SK-N-SH (cell line): ENCODE measurements around the gene SEZ6L.

Experiments used
- EP300 ChIP-seq, 2 experiments: IDR thresholded peaks; 2 replicates each; pipeline versions ENCODE4 v1.4.0 to v1.6.1; 2012; ENCODE audit warnings: borderline replicate concordance in 1 of 2, low read depth in 1 of 2, low read length in 1 of 2
- EZH2phosphoT487 ChIP-seq: fragments of 200-600 bp; sonication (generic); IDR thresholded peaks from 2 replicates; pipeline ENCODE4 v1.6.1; 2017; ENCODE audit warnings: low read depth, mixed run types, mild to moderate bottlenecking, antibody characterized with exemption, moderate library complexity, borderline replicate concordance
- FOSL2 ChIP-seq: IDR thresholded peaks from 2 replicates; pipeline ENCODE4 v1.4.0; 2012; ENCODE audit warnings: low read depth, mild to moderate bottlenecking, moderate library complexity, borderline replicate concordance
- FOXM1 ChIP-seq: IDR thresholded peaks from 2 replicates; pipeline ENCODE4 v1.4.0; 2012; ENCODE audit warnings: low read depth, mild to moderate bottlenecking
- JUND ChIP-seq: IDR thresholded peaks from 2 replicates; pipeline ENCODE4 v1.4.0; 2012
- NRF1 ChIP-seq: IDR thresholded peaks from 2 replicates; pipeline ENCODE4 v1.6.1; 2012; ENCODE audit warnings: low read depth, mild to moderate bottlenecking, low read length
- POLR2AphosphoS5 ChIP-seq: IDR thresholded peaks from 2 replicates; pipeline ENCODE4 v1.6.1; 2012; ENCODE audit warnings: low read depth, low read length
- RAD21 ChIP-seq: IDR thresholded peaks from 2 replicates; pipeline ENCODE4 v1.6.1; 2012; ENCODE audit warnings: mild to moderate bottlenecking, low read length
- RCOR1 ChIP-seq: fragments of 150-350 bp; IDR thresholded peaks from 2 replicates; pipeline ENCODE4 v1.6.1; 2017; ENCODE audit warnings: antibody characterized with exemption, low read length
- SIN3A ChIP-seq: IDR thresholded peaks from 2 replicates; pipeline ENCODE4 v1.6.1; 2012; ENCODE audit warnings: low read depth, mild to moderate bottlenecking, low read length, moderate library complexity, borderline replicate concordance
- USF2 ChIP-seq: fragments of 150-350 bp; IDR thresholded peaks from 2 replicates; pipeline ENCODE4 v1.6.1; 2017; ENCODE audit warnings: antibody characterized with exemption, low read length, low read depth, borderline replicate concordance
- TF ChIP-seq, protein P1 (sequence below): fragments of 200-600 bp; sonication (generic); IDR thresholded peaks from 2 replicates; pipeline ENCODE4 v1.6.1; 2017; ENCODE audit warnings: antibody characterized with exemption, mild to moderate bottlenecking, moderate library complexity
- TF ChIP-seq, protein P2 (sequence below): IDR thresholded peaks from 2 replicates; pipeline ENCODE4 v1.4.0; 2012; ENCODE audit warnings: low read depth, borderline replicate concordance

- TF ChIP-seq, protein P1, sequence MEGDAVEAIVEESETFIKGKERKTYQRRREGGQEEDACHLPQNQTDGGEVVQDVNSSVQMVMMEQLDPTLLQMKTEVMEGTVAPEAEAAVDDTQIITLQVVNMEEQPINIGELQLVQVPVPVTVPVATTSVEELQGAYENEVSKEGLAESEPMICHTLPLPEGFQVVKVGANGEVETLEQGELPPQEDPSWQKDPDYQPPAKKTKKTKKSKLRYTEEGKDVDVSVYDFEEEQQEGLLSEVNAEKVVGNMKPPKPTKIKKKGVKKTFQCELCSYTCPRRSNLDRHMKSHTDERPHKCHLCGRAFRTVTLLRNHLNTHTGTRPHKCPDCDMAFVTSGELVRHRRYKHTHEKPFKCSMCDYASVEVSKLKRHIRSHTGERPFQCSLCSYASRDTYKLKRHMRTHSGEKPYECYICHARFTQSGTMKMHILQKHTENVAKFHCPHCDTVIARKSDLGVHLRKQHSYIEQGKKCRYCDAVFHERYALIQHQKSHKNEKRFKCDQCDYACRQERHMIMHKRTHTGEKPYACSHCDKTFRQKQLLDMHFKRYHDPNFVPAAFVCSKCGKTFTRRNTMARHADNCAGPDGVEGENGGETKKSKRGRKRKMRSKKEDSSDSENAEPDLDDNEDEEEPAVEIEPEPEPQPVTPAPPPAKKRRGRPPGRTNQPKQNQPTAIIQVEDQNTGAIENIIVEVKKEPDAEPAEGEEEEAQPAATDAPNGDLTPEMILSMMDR, result no peak
- TF ChIP-seq, protein P2, sequence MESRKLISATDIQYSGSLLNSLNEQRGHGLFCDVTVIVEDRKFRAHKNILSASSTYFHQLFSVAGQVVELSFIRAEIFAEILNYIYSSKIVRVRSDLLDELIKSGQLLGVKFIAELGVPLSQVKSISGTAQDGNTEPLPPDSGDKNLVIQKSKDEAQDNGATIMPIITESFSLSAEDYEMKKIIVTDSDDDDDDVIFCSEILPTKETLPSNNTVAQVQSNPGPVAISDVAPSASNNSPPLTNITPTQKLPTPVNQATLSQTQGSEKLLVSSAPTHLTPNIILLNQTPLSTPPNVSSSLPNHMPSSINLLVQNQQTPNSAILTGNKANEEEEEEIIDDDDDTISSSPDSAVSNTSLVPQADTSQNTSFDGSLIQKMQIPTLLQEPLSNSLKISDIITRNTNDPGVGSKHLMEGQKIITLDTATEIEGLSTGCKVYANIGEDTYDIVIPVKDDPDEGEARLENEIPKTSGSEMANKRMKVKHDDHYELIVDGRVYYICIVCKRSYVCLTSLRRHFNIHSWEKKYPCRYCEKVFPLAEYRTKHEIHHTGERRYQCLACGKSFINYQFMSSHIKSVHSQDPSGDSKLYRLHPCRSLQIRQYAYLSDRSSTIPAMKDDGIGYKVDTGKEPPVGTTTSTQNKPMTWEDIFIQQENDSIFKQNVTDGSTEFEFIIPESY, result no peak
- TF ChIP-seq EP300 (IDR thresholded peaks at IDR 0.05; ENCODE audit: borderline replicate concordance in 1 of 2, low read depth in 1 of 2, low read length in 1 of 2), result no peak
- TF ChIP-seq SIN3A, result no peak
- TF ChIP-seq POLR2AphosphoS5, result no peak
- TF ChIP-seq JUND, result no peak
- TF ChIP-seq NRF1, result no peak
- no peak for TF ChIP-seq FOXM1
- no peak for TF ChIP-seq USF2
- no peak for TF ChIP-seq EZH2phosphoT487
- TF ChIP-seq FOSL2, result no peak
- no peak for TF ChIP-seq RAD21
- no peak for TF ChIP-seq RCOR1
These were observed 15.9 kb downstream of the SEZ6L start for GRCh38 chr22:26185190-26185589.
